Lower leg skin (tissue), 4 donors: ENCODE data around the gene RBM14. TPM values are rescaled to one million over a fixed set of nuclear protein-coding genes. Genes with fewer than 3 reads are reported as not detected.
A peak's percentile ranks its signal among the peaks of the same experiment; 100 is the strongest.
"Not testable (repeated sequence)": the region's sequence is repeated elsewhere in the genome, so short reads cannot be mapped to it uniquely, and the experiment has no call there.

Experiments
- DNase-seq, 2 donors: peaks; one replicate each; pipeline ENCODE4 v3.0.0-alpha.2; 2019; ENCODE audit warnings: low spot score in 2 of 2
- H3K4me3 ChIP-seq: fragments of 200-600 bp; sonication (generic); 2 replicates; pipeline ENCODE4 v1.5.1; 2017; ENCODE audit warnings: mild to moderate bottlenecking, low read depth; ENCODE audit not compliant: poor library complexity, severe bottlenecking
- CTCF ChIP-seq, 3 donors: fragments of 450-650 bp; IDR thresholded peaks; one replicate each; pipeline ENCODE4 v1.5.1; 2016; ENCODE audit warnings: antibody characterized with exemption in 3 of 3, mild to moderate bottlenecking in 3 of 3, moderate library complexity in 2 of 3
- POLR2A ChIP-seq, 2 donors: fragments of 450-650 bp; IDR thresholded peaks; one replicate each; pipeline ENCODE4 v1.6.1; 2016 to 2017; ENCODE audit warnings: antibody characterized with exemption in 2 of 2, mild to moderate bottlenecking in 1 of 2, moderate library complexity in 1 of 2
- WGBS, 2 donors: methylation state at CpG; one replicate each; pipeline ENCODE4 v1.1.5; 2018; 5-methylcytosine and 5-hydroxymethylcytosine counted together
- intact Hi-C: fragments of 100-400 bp; cut with DNase I; formaldehyde crosslinking; loops from one replicate; pipeline ENCODE4 v1.15.0; 2023; ENCODE audit warnings: low total_unique reads
- total RNA-seq, 4 donors: library from RNA; depleted of rRNA; stranded (reverse); fragments of >200 nt; gene quantifications; one replicate each; pipeline ENCODE4 v1.1.0, GENCODE V29; 2016

RBM14 gene
- total RNA-seq, 4 donors from 2014 or later: 35.8 to 47.4 (median 44.6) TPM

- peak in 1 of 2 donors; percentile 2 for DNase-seq
- intact Hi-C loops: no loop called here
- TF ChIP-seq CTCF (IDR thresholded peaks at IDR 0.05) (no peak), POLR2A (IDR thresholded peaks at IDR 0.05) (no peak)
- WGBS, 2 donors: 92 to 93% methylated on average over 2 of the region's 2 CpGs
- no peak overlapping the region for H3K4me3 ChIP-seq
These were observed 16.5 kb downstream of the RBM14 start for GRCh38 chr11:66632952-66633351.

GRCh38 chr11:66636411-66636810, 20.0 kb downstream of the RBM14 start:
- peak in 1 of 2 donors; percentile 12 for DNase-seq
- intact Hi-C loops: no loop called here
- TF ChIP-seq CTCF (IDR thresholded peaks at IDR 0.05): no peak
- no peak for TF ChIP-seq POLR2A (IDR thresholded peaks at IDR 0.05)
- H3K4me3 ChIP-seq: no peak overlapping the region
- 72 to 77% methylated on average over 3 of the region's 3 CpGs for whole genome bisulfite sequencing, 2 donors

- DNase-seq: peak in 1 of 2 donors; percentile 21
- H3K4me3 ChIP-seq: no peak overlapping the region
- TF ChIP-seq CTCF (IDR thresholded peaks at IDR 0.05) (no peak), POLR2A (IDR thresholded peaks at IDR 0.05) (no peak)
- 47 to 54% methylated on average over 12 of the region's 12 CpGs for WGBS, 2 donors
- intact Hi-C loops: no loop called here
These were observed 21.2 kb downstream of the RBM14 start for GRCh38 chr11:66637557-66638176.

- intact Hi-C loops: no loop called here
- WGBS, 2 donors: 1 to 2% methylated on average over 61 to 63 of the region's 63 CpGs
- TF ChIP-seq POLR2A (IDR thresholded peaks at IDR 0.05) (peak in 1 of 2 donors; percentile 83), CTCF (IDR thresholded peaks at IDR 0.05) (no peak)
- H3K4me3 ChIP-seq: peak within 1 kb of the TSS; percentile 68
- DNase-seq: peak; percentile 99 to 100
These were observed 22.0 kb downstream of the RBM14 start, which contains the start of gene RBM4 for GRCh38 chr11:66638177-66639065. Gene RBM4 (plus strand): TSS chr11:66638703. CDS start chr11:66639712, 1,009 bp downstream.

GRCh38 chr11:66639066-66639813, 22.8 kb downstream of the RBM14 start:
- H3K4me3 ChIP-seq: peak overlapping the region; percentile 68
- intact Hi-C loops: no loop called here
- no peak for TF ChIP-seq CTCF (IDR thresholded peaks at IDR 0.05)
- no peak for TF ChIP-seq POLR2A (IDR thresholded peaks at IDR 0.05)
- WGBS, 2 donors: 4 to 5% methylated on average over 27 of the region's 27 CpGs
- DNase-seq: peak in 1 of 2 donors; percentile 39

GRCh38 chr11:66639814-66640340, 23.4 kb downstream of the RBM14 start:
- intact Hi-C loops, H3K4me3 ChIP-seq: not testable (repeated sequence)
- peak in 1 of 2 donors; percentile 61 for DNase-seq
- WGBS, 2 donors: 56 to 65% methylated on average over 10 of the region's 10 CpGs
